Loucy (cell line): Measurements from ENCODE around the gene PGA4.
"Not testable (repeated sequence)": the region's sequence is repeated elsewhere in the genome, so short reads cannot be mapped to it uniquely, and the experiment has no call there.

Source experiments
- CTCF ChIP-seq: fragments of 200-600 bp; sonication (generic); conservative IDR thresholded peaks from 2 replicates; pipeline ENCODE4 v1.5.1; 2014; ENCODE audit warnings: mild to moderate bottlenecking, antibody characterized with exemption, low read length
- EZH2phosphoT487 ChIP-seq: fragments of 200-600 bp; IDR thresholded peaks from 2 replicates; pipeline ENCODE4 v1.6.1; 2018; ENCODE audit warnings: antibody characterized with exemption, mild to moderate bottlenecking, moderate library complexity, borderline replicate concordance

- not testable (repeated sequence) for TF ChIP-seq CTCF, EZH2phosphoT487
These were observed 18.1 kb downstream of the PGA4 start for GRCh38 chr11:61240288-61240687.
